GM21528 (cell line): ENCODE measurements around the gene LUZP2.

ENCODE experiments used
- ATAC-seq: cut with Tn5 transposase; IDR thresholded peaks from one replicate; pipeline ENCODE4 v1.9.1; 2021; ENCODE audit warnings: mild to moderate bottlenecking, moderate library complexity; ENCODE audit not compliant: unreplicated experiment, low FRiP score

The LUZP2 gene

DNA sequence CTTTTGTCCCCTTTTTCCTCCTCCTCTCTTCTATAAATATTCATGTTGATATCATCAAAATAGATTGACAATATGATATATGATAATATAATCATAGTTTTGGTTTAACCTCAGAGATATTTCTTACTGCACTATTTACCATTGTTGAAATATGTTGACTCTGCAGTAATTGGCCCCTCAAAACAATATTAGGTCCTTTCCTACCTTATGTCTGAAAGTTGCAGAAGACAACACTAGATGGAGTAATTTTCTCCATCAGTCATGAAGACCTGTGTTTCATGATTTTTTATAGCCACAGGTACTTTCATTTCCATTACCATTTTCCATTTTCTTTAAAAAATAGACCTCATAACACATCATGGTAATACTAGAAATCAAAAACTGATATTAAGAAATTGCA is 284.4 kb downstream of the LUZP2 start:
- ATAC-seq = no peak

DNA sequence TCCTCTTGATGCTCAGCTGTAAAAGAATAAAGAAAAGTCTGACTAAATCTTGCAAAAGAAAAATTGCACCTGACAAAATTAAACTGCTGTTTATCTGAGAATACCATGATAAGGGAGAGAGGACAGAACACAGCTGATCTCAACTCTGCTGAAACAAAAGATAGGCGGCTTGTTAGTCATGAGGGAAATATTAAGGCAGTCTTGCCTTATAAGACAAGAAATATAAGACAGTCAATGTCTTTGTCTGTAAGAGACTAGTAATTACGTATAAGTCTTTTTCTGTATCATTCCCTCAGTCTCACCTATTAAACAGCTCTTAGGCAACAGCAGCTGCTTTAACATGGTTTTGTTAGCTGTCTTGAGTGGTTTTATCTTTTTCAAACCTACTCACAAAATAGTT is 296.6 kb downstream of the LUZP2 start:
- ATAC-seq = no peak

- no peak for ATAC-seq
These were observed 297.2 kb downstream of the LUZP2 start for GRCh38 chr11:24794064-24794463.

GRCh38 chr11:24805671-24806070 is 308.8 kb downstream of the LUZP2 start:
- ATAC-seq = no peak

GRCh38 chr11:24808173-24808572 is 311.3 kb downstream of the LUZP2 start:
- ATAC-seq = no peak

DNA sequence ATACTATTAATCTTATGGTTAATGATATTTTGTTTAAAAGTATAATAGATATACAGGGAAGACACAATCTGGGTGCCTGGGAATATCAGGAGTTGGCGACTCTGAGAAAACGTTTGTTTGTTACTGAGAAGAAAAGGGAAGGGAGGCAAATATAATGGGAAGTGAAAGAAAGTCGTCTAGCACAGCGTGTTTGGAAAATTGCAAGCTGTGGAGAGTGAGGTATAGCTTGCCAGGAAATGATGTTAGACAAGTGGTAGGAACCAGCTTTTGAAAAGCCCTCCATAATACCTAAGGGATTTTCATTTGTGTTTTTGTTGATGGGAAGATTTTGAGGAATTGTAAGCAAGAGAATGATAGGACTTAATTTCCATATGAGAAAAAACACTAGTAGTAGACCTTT is 322.2 kb downstream of the LUZP2 start:
- ATAC-seq = no peak

DNA sequence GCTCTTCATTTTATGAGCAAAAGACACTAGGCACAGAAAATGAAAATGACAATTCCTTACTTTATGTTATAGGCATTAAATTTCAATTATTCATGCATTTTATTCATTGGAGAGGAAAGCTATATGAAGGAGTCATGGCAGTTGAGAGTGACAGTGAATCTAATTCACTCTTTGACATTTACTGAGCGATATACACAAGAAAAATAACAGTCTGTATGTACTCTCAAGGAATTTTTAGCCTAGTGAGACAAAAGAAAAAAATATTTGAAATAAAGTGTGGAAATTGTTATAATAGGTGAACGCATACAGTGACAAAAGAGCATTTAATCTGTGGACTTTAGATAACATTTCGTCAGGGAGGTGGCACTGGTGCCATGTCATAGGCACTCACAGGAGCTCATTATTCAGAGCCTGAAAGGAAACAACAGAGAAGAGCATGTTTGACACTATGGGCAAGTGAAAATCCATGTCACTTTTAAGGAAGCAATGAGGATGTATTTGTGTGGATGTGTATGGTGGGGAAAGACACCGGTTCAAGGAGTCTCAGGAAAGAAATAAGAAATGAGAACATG is 323.1 kb downstream of the LUZP2 start:
- ATAC-seq = no peak

- ATAC-seq = no peak
These were observed 323.7 kb downstream of the LUZP2 start for GRCh38 chr11:24820541-24820940.

GRCh38 chr11:24828938-24829605 is 332.2 kb downstream of the LUZP2 start:
- no peak for ATAC-seq

- ATAC-seq = no peak
These were observed 336.7 kb downstream of the LUZP2 start for GRCh38 chr11:24833573-24833972.

DNA sequence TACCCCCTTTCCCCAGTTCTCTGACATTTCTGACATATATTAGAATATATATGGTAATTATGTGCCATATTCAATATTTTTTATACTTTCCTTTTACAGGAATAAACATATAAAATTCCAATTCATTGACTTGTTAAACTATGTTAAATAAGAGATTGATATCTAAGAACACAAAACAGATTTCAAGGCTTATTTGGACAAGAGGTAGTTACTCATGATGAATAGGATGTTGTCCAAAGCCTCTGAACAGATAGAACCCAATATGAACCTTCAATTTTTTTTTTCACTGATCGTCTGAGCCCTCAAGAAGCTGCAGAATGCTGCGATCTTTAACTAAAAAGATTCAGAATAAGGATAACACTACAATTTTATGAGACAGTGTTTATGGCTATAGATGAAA is 340.3 kb downstream of the LUZP2 start:
- no peak for ATAC-seq

- no peak for ATAC-seq
These were observed 345.5 kb downstream of the LUZP2 start for GRCh38 chr11:24842308-24842707.

DNA sequence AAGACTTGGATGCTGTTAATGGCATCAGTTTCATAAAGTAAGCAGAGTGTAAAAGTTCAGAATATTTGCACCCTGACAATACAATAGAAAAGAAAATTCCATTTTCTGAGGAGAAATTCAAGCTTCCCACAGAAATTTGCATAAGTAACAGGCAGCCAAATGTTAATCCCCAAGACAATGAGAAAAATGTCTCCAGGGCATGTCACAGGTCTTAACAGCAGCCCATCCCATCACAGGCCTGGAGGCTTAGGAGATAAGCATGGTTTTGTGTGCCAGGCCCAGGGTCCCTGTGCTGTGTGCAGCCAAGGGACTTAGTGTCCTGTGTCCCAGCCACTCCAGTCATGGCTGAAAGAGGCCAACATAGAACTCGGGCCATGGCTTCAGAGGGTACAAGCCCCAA is 347.6 kb downstream of the LUZP2 start:
- ATAC-seq = no peak

DNA sequence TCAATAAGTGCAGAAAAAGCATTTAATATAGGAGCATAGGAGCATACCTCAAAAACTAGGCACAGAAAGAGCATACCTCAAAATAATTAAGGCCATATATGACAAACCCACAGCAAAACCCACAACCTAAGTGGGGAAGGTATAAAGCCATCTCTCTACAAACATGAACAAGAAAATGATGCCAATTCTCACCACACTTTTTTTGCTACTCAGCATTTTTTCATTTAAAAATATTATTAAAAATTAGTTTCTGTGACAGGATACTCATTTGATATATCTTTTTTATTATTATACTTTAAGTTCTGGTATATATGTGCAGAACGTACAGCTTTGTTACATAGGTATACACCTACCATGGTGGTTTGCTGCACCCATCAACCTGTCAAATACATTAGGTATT is 352.0 kb downstream of the LUZP2 start:
- no peak for ATAC-seq

- ATAC-seq = no peak
These were observed 359.1 kb downstream of the LUZP2 start for GRCh38 chr11:24855951-24856350.

DNA sequence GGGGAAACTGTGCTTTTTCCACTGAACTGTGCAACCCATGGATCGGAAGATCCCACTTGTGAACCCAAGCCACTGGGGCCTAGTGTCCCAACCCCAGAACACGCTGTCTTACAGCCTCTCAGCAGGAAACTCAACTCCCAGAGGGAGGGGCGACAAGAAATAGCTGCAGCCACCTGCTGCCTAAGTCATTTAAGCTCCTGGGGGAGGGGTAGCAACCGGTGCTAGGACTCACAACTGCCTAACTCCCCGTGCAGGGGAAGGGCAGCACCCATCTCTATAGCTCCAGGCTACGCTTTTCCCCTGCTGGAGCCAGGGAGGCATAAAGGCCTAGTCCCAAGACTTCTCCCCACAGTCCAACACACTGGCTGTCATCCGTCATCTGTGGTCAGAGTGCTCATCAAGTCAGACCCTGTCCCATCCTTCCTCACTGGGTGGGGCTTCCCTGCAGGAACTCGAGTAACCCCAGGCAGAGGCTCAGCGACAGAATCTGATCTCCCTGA is 363.0 kb downstream of the LUZP2 start:
- no peak for ATAC-seq

- ATAC-seq = no peak
These were observed 364.6 kb downstream of the LUZP2 start for GRCh38 chr11:24861440-24861839.

GRCh38 chr11:24866743-24867142 is 369.9 kb downstream of the LUZP2 start:
- no peak for ATAC-seq

- ATAC-seq = no peak
These were observed 373.2 kb downstream of the LUZP2 start for GRCh38 chr11:24870048-24870447.

- ATAC-seq = no peak
These were observed 375.3 kb downstream of the LUZP2 start for GRCh38 chr11:24872186-24872585.

DNA sequence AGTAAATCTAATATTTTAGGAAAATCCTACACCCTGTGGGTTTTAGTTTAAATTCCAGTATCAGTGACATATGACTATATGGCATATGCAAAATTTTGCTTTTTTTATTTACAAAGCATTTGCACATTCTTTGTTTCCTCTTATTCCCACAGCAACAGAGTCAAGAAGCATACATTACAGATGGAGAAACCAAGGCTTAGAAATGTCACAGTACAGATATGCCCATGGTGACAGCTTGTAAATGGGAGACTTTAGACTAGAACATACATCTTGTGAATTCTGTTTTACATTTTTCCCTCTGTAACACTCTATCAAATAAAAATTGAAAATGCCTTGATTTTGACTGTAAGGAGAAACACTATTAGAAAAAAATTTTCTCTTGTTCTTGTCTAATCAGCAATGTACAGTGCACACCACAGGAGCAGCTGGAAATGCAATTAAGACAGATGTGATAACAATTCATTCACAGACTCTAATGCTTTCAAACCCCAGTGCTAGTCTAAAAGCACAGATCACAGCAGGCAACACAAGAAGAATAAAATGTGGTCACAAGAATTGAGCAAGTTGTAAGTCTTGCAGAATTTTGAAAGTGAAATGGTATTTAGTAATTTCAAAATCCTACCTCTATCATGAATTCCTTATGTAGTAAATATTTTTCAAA is 375.9 kb downstream of the LUZP2 start:
- no peak for ATAC-seq

GRCh38 chr11:24880962-24881361 is 384.1 kb downstream of the LUZP2 start:
- no peak for ATAC-seq
